GM19463 (cell line): ENCODE measurements around the gene BMS1.
"Not testable (repeated sequence)": the region's sequence is repeated elsewhere in the genome, so short reads cannot be mapped to it uniquely, and the experiment has no call there.

Source experiments
- ATAC-seq: cut with Tn5 transposase; IDR thresholded peaks from one replicate; pipeline ENCODE4 v1.9.1; 2021; ENCODE audit warnings: mild to moderate bottlenecking, moderate library complexity; ENCODE audit not compliant: unreplicated experiment

BMS1 gene

GRCh38 chr10:42862801-42863200 is 80.2 kb downstream of the BMS1 start:
- ATAC-seq, result not testable (repeated sequence)

GRCh38 chr10:42864575-42864974 is 82.0 kb downstream of the BMS1 start:
- no peak for ATAC-seq

- no peak for ATAC-seq
Measured at GRCh38 chr10:42865716-42866114, 83.1 kb downstream of the BMS1 start.

GRCh38 chr10:42866115-42866995 is 83.8 kb downstream of the BMS1 start:
- ATAC-seq, result peak; percentile 92

GRCh38 chr10:42867571-42867970 is 85.0 kb downstream of the BMS1 start:
- ATAC-seq, result no peak

- ATAC-seq, result no peak
Measured at GRCh38 chr10:42868530-42868929, 85.9 kb downstream of the BMS1 start.

GRCh38 chr10:42869977-42870350 is 87.4 kb downstream of the BMS1 start:
- ATAC-seq, result no peak

GRCh38 chr10:42871138-42871641 is 88.6 kb downstream of the BMS1 start:
- not testable (repeated sequence) for ATAC-seq

GRCh38 chr10:42871823-42872222 is 89.2 kb downstream of the BMS1 start:
- no peak for ATAC-seq

- no peak for ATAC-seq
Measured at GRCh38 chr10:42872865-42873435, 90.4 kb downstream of the BMS1 start.

GRCh38 chr10:42874713-42875387 is 92.3 kb downstream of the BMS1 start:
- no peak for ATAC-seq

GRCh38 chr10:42875388-42875755 is 92.8 kb downstream of the BMS1 start:
- no peak for ATAC-seq

GRCh38 chr10:42875798-42876341 is 93.3 kb downstream of the BMS1 start:
- no peak for ATAC-seq

- ATAC-seq, result no peak
Measured at GRCh38 chr10:42876476-42876875, 93.9 kb downstream of the BMS1 start.

- no peak for ATAC-seq
Measured at GRCh38 chr10:42876945-42877344, 94.3 kb downstream of the BMS1 start.

- ATAC-seq, result no peak
Measured at GRCh38 chr10:42877496-42878030, 95.0 kb downstream of the BMS1 start.

- ATAC-seq, result no peak
Measured at GRCh38 chr10:42878134-42878820, 95.7 kb downstream of the BMS1 start.

- no peak for ATAC-seq
Measured at GRCh38 chr10:42878821-42879195, 96.2 kb downstream of the BMS1 start.

- no peak for ATAC-seq
Measured at GRCh38 chr10:42879380-42880254, 97.0 kb downstream of the BMS1 start.

- ATAC-seq, result no peak
Measured at GRCh38 chr10:42880255-42880620, 97.6 kb downstream of the BMS1 start.
